Measurements from ENCODE around the gene GRIN2C. TPM values are rescaled to one million over a fixed set of nuclear protein-coding genes. Genes with fewer than 3 reads are reported as not detected.

Gene GRIN2C
- total RNA-seq, 1 donor from 2014 or later = 0.98 TPM

DNA sequence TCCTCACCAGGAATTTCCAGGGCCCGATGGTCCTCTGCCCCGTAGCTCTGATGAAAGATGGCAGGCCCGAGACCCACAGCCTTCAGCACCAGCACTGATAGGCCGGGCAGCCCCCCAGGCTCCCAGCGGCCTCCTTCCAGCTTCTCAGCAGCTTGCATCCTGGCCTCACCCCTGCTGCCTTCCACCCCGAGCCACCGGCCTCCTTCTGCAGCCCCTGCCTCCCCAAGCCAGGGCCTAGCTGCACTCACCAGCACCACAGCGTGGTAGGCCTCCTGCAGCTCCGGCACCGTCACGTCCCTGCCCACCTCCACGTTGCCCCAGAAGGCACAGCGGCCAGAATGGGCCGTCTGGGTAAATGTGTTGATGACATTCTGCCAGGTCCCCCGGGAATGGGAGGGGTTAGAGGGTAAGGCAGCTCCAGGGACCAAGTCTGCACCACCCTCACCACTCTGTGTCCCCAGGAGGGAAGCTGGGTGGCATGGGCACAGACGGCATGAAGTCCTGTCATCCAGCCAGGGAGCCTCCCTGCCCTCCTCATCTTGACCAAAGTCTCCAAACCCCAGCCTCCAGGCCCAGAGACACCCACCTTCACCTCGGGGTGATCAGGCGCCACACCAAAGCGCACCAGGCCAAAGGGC is 6.6 kb upstream of the GRIN2C start:
- intact Hi-C loops (cut with DNase I) = loop anchor here (5.0 kb wide), 1 partner anchor 1614 kb away; no protein-coding TSS in a partner anchor
- DNase-seq (ENCODE audit: low spot score) (no peak), ATAC-seq (no peak)

DNA sequence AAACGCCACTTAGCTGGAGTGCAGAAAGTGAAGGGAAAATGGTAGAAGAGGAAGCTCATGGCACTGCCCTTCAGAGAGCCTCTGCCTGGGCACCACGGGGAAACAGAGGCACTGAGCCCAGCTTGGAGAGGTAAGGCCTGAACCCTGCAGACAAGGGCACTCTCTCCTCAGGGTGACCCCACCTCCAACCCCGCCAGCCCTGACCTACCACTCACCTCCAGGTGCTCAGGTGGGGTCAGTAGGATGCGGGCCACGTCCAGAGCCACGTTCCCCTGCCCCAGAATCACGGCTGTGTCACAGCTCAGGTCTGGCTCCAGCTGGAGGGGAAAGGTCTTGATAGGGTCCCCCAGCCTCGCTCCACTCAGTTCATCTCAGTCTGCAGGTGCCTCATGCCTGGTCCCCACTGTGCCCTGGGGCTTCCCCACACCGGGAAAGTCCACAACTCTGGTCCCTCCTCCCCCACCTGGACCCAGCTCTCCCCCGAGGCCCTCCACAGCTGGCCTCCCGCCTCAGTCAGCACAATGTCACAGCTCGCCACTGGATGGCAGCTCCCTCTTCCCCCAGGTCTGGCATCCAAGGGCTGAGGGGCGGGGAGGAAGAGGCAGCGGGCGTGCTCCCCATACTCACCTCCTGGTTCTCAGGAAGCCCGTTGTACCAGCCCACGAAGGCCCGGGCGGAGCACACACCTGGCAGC is 6.0 kb upstream of the GRIN2C start:
- DNase-seq (ENCODE audit: low spot score) = no peak
- no peak for ATAC-seq
- intact Hi-C loops (cut with DNase I) = loop anchor here (2.0 to 5.0 kb wide), 2 partner anchors 121 to 1613 kb away; no protein-coding TSS in a partner anchor

DNA sequence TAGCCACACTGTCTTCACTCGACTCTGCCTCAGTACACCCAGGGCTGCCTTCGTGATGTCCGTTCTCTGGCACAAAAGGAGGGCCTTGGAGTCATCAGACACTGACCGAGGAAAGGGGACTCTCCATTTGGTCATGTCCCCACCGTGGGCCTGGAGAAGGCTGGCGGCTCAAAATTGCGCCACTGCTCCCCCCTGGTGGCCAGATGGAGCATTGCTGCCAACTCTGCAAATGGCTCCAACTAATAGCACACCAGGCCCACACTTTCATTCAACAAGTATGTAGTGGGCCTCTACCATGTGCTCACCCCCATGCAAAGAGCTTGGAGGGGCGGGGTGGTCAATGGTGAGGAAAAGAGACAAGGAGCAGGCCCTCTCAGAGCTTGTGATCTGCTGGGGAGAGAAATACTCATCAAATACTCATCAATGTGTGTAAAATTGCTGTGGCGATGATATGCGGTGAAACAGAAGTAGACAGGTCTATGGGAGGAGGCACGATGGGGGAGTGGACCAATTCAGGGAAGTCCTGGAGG is 5.2 kb upstream of the GRIN2C start:
- intact Hi-C loops (cut with DNase I) = loop anchor here (1.0 to 5.0 kb wide), 3 partner anchors 72 to 1613 kb away; no protein-coding TSS in a partner anchor
- ATAC-seq (peak; percentile 78), DNase-seq (ENCODE audit: low spot score) (peak; percentile 90)

- intact Hi-C loops (cut with DNase I) = loop anchor here (1.0 to 2.0 kb wide), 2 partner anchors 71 to 120 kb away; no protein-coding TSS in a partner anchor
- DNase-seq (ENCODE audit: low spot score) (no peak), ATAC-seq (no peak)
Observed at GRCh38 chr17:74864297-74864865, 4.7 kb upstream of the GRIN2C start.

GRCh38 chr17:74863420-74864296 is 4.0 kb upstream of the GRIN2C start:
- DNase-seq (ENCODE audit: low spot score) (no peak), ATAC-seq (no peak)
- intact Hi-C loops (cut with DNase I) = loop anchor here (1.0 to 2.0 kb wide), 2 partner anchors 70 to 119 kb away; no protein-coding TSS in a partner anchor

- no peak for ATAC-seq
- no peak for DNase-seq (ENCODE audit: low spot score)
- intact Hi-C loops (cut with DNase I) = no loop called here
Observed at GRCh38 chr17:74862919-74863318, 3.2 kb upstream of the GRIN2C start.

DNA sequence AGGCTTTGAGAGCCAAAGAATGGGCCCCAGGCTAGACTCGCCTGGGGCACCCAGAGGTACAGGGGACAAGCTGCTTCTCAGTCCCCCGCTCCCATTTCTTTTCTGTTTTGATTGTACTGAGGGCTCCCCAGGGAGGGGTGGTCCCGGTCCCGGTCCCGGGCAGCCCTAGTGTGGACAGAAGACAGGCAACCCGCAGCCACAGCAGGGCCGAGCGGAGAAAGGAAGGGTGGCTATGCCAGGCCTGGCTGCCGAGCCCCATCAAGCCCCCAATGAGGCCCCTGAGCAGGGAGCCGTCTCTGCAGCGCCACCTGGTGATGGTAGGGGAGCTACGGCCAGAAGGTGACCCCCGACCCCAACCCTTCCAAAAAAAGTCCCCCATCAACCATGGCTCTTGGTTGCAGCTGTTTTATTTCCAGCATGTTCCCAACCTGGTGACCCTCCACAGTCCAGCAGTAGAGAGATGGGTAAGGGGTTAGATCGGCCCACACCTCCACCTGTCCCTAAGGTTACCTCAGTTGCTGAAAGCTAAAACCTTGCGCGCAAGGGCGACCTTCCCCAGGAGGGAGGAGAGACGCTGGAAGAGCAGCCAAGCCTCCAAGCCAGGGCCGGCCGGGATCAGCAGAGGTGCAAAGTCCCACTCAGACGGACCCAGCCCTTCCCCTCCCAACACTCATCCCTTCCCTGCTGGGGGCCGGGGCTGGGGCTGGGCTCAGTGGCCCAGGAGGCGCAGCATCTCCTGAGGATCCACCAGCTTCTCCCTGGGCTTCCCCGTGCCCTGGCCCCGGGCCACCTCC is 2.6 kb upstream of the GRIN2C start:
- intact Hi-C loops (cut with DNase I) = no loop called here
- ATAC-seq (peak; percentile 57), DNase-seq (ENCODE audit: low spot score) (peak; percentile 88)

DNA sequence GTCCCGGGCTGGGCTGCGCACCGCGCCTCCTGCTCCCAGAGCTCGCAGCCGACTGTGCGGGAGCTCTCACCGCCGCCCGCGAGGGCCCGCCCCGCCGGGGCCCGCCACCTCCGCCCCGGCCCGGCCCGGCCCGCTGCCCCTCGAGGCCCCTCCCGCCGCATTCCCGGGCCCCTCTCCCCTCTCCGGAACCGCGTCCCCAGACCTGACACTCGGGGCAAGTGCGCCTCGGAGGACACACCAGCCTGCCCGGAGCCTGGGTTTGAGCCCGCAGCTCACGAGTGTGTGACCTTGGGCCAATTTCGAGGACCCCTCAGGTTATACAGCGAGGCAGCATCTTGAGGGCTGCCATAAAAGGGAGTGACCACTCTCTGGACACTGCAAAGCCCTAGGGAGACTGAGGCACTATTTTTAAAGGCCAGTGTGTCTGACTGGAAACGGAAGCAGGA is 2.0 kb upstream of the GRIN2C start:
- intact Hi-C loops (cut with DNase I) = no loop called here
- no peak for ATAC-seq
- no peak for DNase-seq (ENCODE audit: low spot score)

DNA sequence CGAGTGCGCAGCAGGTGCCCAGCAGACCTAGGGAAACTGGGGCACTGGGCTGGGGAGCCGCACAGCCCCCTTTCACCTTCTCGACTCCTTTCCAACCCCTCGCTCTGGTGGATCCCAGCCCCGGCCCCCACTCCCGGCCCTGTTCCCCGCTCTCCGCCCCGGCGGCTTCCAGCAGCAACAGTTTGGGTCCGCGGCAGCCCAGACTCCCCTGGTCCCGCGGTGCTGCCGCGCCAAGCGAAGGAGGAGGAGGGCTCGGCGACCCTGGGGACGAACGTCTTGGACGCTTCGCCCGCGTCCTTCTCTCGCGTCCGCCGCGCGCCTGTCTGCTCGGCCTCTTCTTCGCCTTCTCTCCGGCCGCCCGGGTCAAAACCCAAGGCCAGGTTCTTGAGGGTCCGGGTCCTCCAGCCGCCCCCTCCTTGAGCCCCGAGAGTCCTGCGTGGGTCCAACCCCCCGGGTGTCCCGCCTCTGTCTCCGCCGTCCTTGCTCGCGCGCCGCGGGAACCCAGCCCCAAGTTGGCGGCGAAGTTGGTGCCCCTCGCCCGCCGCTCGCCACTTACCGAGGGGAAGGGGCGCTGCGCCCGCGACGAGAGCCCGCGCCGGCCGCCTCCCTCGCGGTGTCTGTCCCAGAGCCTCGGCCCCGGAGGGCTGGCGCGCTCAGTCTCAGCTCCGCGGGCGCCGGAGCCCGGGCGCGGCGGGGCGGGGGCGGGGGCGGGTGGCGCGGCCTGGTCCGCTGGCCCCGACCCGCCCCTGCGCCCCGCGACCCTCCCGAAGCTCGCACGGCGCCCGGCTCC is 1.4 kb upstream of the GRIN2C start:
- DNase-seq (ENCODE audit: low spot score) = no peak
- intact Hi-C loops (cut with DNase I) = no loop called here
- ATAC-seq = no peak

GRCh38 chr17:74860229-74860871 is 665 bp upstream of the GRIN2C start:
- intact Hi-C loops (cut with DNase I) = no loop called here
- ATAC-seq (no peak), DNase-seq (ENCODE audit: low spot score) (no peak)

DNA sequence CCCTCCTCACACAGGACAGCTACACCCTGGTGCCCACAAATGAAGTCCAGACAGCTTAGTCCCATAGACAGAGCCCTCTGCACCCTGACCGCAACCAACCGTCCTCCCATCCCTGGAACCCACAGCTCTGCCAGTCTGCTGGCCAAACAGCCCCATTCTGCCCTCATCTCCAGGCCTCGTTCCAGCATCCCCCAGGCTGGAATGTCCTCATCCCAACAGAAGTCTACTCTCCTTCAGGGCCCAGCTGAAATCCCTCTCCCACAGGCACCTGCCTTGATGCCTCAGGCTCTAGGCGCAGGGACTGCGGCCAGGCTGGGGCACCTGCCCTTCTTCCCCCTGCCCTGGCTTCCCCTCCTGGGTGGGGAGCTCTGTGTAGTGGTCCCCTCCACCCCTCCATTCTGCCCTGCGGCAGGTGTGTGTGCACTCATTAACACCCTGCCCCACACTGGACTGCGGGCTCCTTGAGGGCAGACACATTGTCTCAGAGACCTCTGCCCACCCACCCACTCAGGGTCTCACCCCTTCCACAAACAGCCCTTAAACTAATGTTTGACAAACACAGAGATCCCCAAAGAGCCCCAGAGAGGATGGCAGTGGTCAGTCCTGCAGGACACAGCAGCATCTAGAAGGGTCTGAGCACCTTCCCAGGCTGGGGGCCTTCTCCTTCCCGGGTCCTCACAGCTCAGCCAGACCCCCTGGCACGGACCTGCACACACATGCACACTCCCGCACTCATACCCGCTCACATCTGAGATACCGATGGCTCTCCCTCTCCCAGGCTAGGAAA is 820 bp downstream of the GRIN2C start:
- DNase-seq (ENCODE audit: low spot score) = no peak
- intact Hi-C loops (cut with DNase I) = no loop called here
- ATAC-seq = no peak

GRCh38 chr17:74857191-74857590 is 2.5 kb downstream of the GRIN2C start:
- no peak for ATAC-seq
- intact Hi-C loops (cut with DNase I) = no loop called here
- DNase-seq (ENCODE audit: low spot score) = no peak

DNA sequence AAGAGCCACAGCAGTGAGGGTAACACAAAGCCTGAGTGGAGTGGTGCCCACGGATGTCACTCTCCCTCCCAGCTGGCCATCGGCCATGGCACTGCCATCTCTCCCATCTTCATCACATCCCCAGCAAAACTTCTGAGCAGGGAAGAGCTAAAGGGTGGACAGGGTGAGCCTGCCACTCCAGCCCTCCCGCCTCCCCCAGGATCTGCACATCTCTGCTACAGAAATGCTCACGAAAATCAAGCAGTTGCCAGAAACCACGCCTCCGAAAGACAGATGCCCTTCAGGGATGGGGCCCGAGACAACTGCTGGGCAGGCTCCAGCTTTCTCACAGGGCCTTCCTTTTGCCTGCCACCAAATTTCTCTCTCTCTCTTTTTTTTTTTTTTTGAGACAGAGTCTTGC is 3.6 kb downstream of the GRIN2C start:
- intact Hi-C loops (cut with DNase I) = no loop called here
- DNase-seq (ENCODE audit: low spot score) = no peak
- no peak for ATAC-seq

DNA sequence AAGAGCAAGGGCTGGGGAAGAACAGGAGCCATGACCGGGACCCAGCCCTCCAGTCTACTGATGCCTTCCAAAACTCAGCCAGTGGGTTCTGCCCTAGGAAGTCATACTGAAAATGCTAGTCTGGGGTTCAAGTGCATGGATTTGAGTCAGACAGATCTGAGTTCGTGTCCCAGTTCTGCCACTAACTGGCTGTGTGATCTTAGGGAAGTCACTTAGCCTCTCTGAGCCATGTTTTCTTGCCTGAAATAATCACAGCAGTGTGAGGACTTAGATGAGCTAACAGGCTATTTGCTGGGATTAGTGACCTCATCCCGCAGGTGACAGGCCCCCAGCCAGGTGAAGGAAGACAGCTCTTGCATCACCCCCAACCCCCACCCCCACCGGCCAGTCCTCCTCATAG is 4.4 kb downstream of the GRIN2C start:
- DNase-seq (ENCODE audit: low spot score) (no peak), ATAC-seq (no peak)
- intact Hi-C loops (cut with DNase I) = no loop called here

DNA sequence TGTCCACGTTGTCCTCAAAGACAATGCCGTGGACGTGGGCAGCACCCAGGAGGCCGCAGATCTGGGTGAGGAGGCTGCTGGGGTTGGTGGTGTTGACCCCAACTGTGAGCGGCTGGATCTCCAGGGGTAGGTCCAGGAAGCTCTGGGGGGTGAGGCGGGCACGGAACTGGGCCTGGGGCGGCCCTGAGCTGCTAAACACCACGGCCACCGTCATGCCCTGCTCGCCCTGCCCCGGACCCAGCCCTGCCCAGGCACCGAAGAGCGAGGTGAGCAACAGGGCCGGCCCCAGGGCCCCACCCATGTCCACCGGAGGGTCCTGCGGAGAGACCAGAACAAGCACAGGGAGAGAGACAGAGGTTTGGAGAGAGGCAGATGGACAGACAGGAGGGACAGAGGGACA is 4.9 kb downstream of the GRIN2C start:
- intact Hi-C loops (cut with DNase I) = no loop called here
- no peak for ATAC-seq
- no peak for DNase-seq (ENCODE audit: low spot score)

- intact Hi-C loops (cut with DNase I) = no loop called here
- no peak for ATAC-seq
- DNase-seq (ENCODE audit: low spot score) = no peak
Observed at GRCh38 chr17:74853669-74854068, 6.0 kb downstream of the GRIN2C start.

All from sciatic nerve (tissue), 2 donors.